Kidney (tissue), 14 donors: Measurements from ENCODE around the gene BDKRB2. TPM values are rescaled to one million over a fixed set of nuclear protein-coding genes. Genes with fewer than 3 reads are reported as not detected.

Experiments
- DNase-seq, 5 donors: peaks; one replicate each; pipeline ENCODE4 v3.0.0-alpha.2; 2013 to 2020
- FAIRE-seq: peaks from 2 replicates; lab custom pipeline; 2012; peaks lifted over from hg19 to GRCh38; lab: Jason Lieb, UNC
- H3K27ac ChIP-seq, 2 donors: one replicate each; pipeline ENCODE4 v1.7.0; 2013; ENCODE audit warnings: low read depth in 2 of 2, low read length in 2 of 2, inconsistent platforms in 1 of 2
- H3K27me3 ChIP-seq: one replicate; pipeline ENCODE4 v1.7.1; 2013; ENCODE audit warnings: low read length, inconsistent platforms; ENCODE audit not compliant: control insufficient read depth, insufficient read depth
- H3K36me3 ChIP-seq, 3 donors: one replicate each; pipeline versions ENCODE4 v1.7.0 to v1.7.1; 2013; ENCODE audit warnings: low read length in 3 of 3, control low read depth in 1 of 3, inconsistent platforms in 1 of 3; ENCODE audit not compliant: insufficient read depth in 3 of 3, control insufficient read depth in 2 of 3
- H3K4me1 ChIP-seq, 3 donors: one replicate each; pipeline versions ENCODE4 v1.7.0 to v1.7.1; 2013; ENCODE audit warnings: low read length in 3 of 3, inconsistent platforms in 1 of 3, low read depth in 1 of 3; ENCODE audit not compliant: control insufficient read depth in 2 of 3, insufficient read depth in 2 of 3
- H3K4me3 ChIP-seq, 3 donors: one replicate each; pipeline versions ENCODE4 v1.7.0 to v1.8.1; 2013; ENCODE audit warnings: low read length in 3 of 3, control low read depth in 1 of 3, inconsistent platforms in 1 of 3
- H3K9ac ChIP-seq, 3 donors: one replicate each; pipeline versions ENCODE4 v1.7.0 to v1.7.1; 2013; ENCODE audit warnings: low read length in 3 of 3, control low read depth in 1 of 3, inconsistent platforms in 1 of 3
- H3K9me3 ChIP-seq, 3 donors: one replicate each; pipeline versions ENCODE4 v1.7.0 to v1.7.1; 2013; ENCODE audit warnings: low read length in 3 of 3, control low read depth in 1 of 3, inconsistent platforms in 1 of 3; ENCODE audit not compliant: control insufficient read depth in 2 of 3, insufficient read depth in 1 of 3
- CTCF ChIP-seq: IDR thresholded peaks from 3 replicates; pipeline ENCODE4 v1.5.1; 2012; ENCODE audit warnings: mild to moderate bottlenecking, moderate library complexity, borderline replicate concordance; ENCODE audit not compliant: insufficient read depth; ENCODE audit errors: extremely low read depth
- intact Hi-C: fragments of 100-400 bp; cut with DNase I; formaldehyde crosslinking; loops from one replicate; pipeline ENCODE4 v1.11.1; 2022
- polyA plus RNA-seq: library from polyadenylated mRNA; stranded (reverse); fragments of 350-450 nt; fragmentation: Illumina TruSeq; extraction: RNeasy Lipid Tissue Mini Kit (QIAGEN cat#74804); gene quantifications from one replicate; pipeline ENCODE4 v1.2.3, GENCODE V29; 2014; ENCODE audit warnings: low read depth, low replicate concordance; ENCODE audit not compliant: insufficient read depth
- total RNA-seq: library from RNA; stranded (reverse); fragmentation: NEBNext Ultra II Directional; extraction: Animal tissue kit (Norgen Biotek cat#: 25700); gene quantifications from one replicate; pipeline ENCODE4 v1.2.1, GENCODE V29; 2021
- donor health status: control.
- donor health status: control.
- donor health status: control.
- donor health status: control.
- donor health status: control.
- donor health status: DM: yes; HTN: yes; CAD: no.
- donor health status: Normal renal cell carcinoma (clear cell type).

BDKRB2 gene
- total and polyA plus RNA-seq, 2 donors from 2014 or later = 7.4 to 16.1 TPM

GRCh38 chr14:96280104-96280503 is 75.5 kb downstream of the BDKRB2 start:
- Histone ChIP-seq H3K27ac (no peak overlapping the region), H3K9me3 (peaks cover 0 to 9% (median 4%) of the 10 kb centered on the region in 3 donors), H3K4me3 (no peak overlapping the region), H3K36me3 (peaks cover 0 to 13% (median 8%) of the 10 kb centered on the region in 3 donors), H3K9ac (no peak overlapping the region), H3K4me1 (no peaks in the 10 kb centered on the region), H3K27me3 (no peaks in the 10 kb centered on the region)
- no peak for FAIRE-seq
- no peak for DNase-seq
- intact Hi-C loops = no loop called here
- no peak for TF ChIP-seq CTCF

GRCh38 chr14:96281486-96281885 is 76.8 kb downstream of the BDKRB2 start:
- Histone ChIP-seq H3K27me3 (no peaks in the 10 kb centered on the region), H3K9me3 (peaks cover 0 to 9% (median 4%) of the 10 kb centered on the region in 3 donors), H3K9ac (no peak overlapping the region), H3K4me3 (no peak overlapping the region), H3K36me3 (peaks cover 0 to 15% (median 12%) of the 10 kb centered on the region in 3 donors), H3K27ac (no peak overlapping the region), H3K4me1 (no peaks in the 10 kb centered on the region)
- DNase-seq = no peak
- intact Hi-C loops = no loop called here
- TF ChIP-seq CTCF = no peak
- FAIRE-seq = no peak

- H3K9me3 ChIP-seq = no peaks in the 10 kb centered on the region
- no peak for TF ChIP-seq CTCF
- no peak overlapping the region for H3K9ac ChIP-seq
- no peak for DNase-seq
- no peaks in the 10 kb centered on the region for H3K27me3 ChIP-seq
- FAIRE-seq = no peak
- H3K4me1 ChIP-seq = no peaks in the 10 kb centered on the region
- intact Hi-C loops = no loop called here
- H3K36me3 ChIP-seq = peaks cover 0 to 25% (median 14%) of the 10 kb centered on the region in 3 donors
- H3K27ac ChIP-seq = no peak overlapping the region
- no peak overlapping the region for H3K4me3 ChIP-seq
Observed at GRCh38 chr14:96284008-96284407, 79.4 kb downstream of the BDKRB2 start.

- Histone ChIP-seq H3K9ac (no peak overlapping the region), H3K36me3 (peaks cover 0 to 28% (median 16%) of the 10 kb centered on the region in 3 donors)
- TF ChIP-seq CTCF = no peak
Observed at GRCh38 chr14:96284430-96284829, 79.8 kb downstream of the BDKRB2 start.

More at GRCh38 chr14:96284430-96284829, 79.8 kb downstream of the BDKRB2 start:
- no peaks in the 10 kb centered on the region for H3K4me1 ChIP-seq
- intact Hi-C loops = no loop called here
- H3K4me3 ChIP-seq = no peak overlapping the region
- no peak for FAIRE-seq
- DNase-seq = no peak
- no peaks in the 10 kb centered on the region for H3K9me3 ChIP-seq
- no peak overlapping the region for H3K27ac ChIP-seq
- no peaks in the 10 kb centered on the region for H3K27me3 ChIP-seq
